GM13977 (cell line): ENCODE data around the gene NSUN3.

Experiments used
- DNase-seq: peaks from one replicate; pipeline ENCODE4 v3.0.0; 2012; ENCODE audit warnings: low spot score
- in situ Hi-C: fragments of 300-500 bp; cut with MboI; formaldehyde crosslinking; loops from one replicate; pipeline ENCODE4 v1.12.0; 2022; ENCODE audit warnings: low sequenced_read_pairs, low pct_unique_long_range_greater_than_20kb, mixed read lengths, inconsistent platforms; ENCODE audit not compliant: unreplicated experiment
- TF ChIP-seq, protein P1 (sequence below): IDR thresholded peaks from 2 replicates; pipeline ENCODE4 v1.5.1; 2012; ENCODE audit warnings: mild to moderate bottlenecking, control low read depth; ENCODE audit not compliant: insufficient read depth; ENCODE audit errors: extremely low read depth, missing control alignments

Gene NSUN3

DNA sequence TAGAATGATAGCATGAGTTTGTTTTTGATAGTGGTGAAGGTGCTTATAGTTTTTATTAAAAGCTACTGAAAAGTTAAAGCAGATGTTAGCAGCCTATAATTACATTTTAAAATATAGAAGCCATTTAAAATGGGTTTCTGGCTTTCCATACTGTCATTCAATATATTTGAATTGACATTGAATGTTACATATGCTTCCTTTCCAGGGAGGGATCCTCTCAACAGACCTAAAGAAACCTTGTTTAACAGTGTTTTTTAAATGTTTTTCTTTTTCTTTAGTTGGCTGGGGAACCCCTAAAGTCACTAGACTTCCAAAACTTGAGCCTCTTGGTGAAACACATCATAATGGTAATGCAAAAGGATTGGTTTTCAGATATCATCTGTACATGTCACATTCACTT lies 12.3 kb upstream of the NSUN3 start:
- TF ChIP-seq, protein P1, sequence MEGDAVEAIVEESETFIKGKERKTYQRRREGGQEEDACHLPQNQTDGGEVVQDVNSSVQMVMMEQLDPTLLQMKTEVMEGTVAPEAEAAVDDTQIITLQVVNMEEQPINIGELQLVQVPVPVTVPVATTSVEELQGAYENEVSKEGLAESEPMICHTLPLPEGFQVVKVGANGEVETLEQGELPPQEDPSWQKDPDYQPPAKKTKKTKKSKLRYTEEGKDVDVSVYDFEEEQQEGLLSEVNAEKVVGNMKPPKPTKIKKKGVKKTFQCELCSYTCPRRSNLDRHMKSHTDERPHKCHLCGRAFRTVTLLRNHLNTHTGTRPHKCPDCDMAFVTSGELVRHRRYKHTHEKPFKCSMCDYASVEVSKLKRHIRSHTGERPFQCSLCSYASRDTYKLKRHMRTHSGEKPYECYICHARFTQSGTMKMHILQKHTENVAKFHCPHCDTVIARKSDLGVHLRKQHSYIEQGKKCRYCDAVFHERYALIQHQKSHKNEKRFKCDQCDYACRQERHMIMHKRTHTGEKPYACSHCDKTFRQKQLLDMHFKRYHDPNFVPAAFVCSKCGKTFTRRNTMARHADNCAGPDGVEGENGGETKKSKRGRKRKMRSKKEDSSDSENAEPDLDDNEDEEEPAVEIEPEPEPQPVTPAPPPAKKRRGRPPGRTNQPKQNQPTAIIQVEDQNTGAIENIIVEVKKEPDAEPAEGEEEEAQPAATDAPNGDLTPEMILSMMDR: no peak
- no peak for DNase-seq
- in situ Hi-C loops: no loop called here

DNA sequence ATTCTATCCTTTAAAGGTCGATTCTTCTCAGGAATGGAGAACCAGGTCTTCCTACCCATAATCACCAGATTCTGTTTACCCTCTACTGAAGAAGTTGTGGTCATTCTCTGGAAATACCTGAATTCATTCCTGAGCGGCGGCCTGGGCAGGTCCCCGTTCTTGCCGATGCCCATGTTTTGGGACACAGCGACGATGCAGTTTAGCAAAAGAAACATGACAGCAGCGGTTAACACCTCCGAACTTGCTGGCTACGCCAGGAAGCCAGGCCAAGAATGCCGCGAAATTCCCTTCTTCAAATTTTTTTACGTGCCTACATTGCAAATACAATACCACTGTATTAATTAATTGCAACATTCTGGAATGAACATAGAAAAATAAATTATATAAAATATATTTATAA lies 1.6 kb upstream of the NSUN3 start:
- DNase-seq: no peak
- TF ChIP-seq, protein P1: no peak
- in situ Hi-C loops: no loop called here

DNA sequence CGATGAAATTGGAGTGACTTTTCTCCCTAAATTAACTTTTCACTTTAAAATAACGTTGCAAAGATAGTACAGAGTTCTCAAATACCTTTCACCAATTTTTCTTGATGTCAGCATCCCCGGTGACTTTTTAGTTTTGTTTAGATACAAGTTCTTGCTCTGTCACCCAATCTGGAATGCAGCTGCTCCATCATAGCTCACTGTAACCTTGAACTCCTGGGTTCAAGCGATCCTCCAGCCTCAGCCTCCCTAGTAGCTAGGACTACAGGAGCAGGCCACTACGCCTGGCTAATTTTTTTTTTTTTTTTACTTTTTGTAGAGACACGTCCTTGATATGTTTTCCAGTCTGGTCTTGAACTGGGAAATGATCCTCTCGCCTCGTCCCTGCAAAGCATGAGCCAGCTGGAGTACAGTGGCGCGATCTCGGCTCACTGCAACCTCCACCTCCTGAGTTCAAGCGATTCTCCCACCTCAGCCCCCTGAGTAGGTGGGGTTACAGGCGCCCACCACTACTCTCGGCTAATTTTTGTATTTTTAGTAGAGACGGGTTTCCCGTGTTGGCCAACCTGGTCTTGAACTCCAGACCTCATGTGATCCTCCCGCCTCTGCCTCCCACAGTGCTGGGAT lies 747 bp downstream of the NSUN3 start:
- TF ChIP-seq, protein P1: no peak
- DNase-seq: no peak
- in situ Hi-C loops: no loop called here

DNA sequence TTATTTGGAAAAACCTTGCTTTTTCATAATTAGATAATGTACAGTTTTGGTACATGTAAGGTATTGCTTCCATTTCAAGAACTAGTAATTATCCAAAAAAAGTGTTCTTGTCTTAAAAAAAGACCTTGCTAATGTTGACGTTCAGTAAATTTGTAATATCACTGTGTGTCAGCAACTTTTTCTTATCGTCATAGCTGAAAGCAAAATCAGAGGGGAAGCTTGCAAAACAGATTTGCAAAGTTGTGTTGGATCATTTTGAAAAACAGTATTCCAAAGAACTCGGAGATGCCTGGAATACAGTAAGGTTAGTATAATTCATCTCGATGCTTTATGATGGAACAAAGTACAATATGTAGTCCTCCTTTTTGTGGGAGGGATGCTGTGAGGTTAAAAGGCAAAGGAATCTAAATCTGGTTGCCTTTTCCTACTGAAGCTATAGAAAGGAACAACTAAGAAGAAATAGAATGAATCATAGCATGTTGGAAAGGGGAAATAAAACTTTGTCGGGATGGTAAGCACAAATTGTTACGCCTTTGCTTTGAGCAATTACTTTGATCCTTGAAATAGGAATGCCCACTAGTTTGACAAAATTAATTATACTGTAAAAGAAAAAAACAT lies 1.5 kb downstream of the NSUN3 start:
- TF ChIP-seq, protein P1: no peak
- no peak for DNase-seq
- in situ Hi-C loops: no loop called here

DNA sequence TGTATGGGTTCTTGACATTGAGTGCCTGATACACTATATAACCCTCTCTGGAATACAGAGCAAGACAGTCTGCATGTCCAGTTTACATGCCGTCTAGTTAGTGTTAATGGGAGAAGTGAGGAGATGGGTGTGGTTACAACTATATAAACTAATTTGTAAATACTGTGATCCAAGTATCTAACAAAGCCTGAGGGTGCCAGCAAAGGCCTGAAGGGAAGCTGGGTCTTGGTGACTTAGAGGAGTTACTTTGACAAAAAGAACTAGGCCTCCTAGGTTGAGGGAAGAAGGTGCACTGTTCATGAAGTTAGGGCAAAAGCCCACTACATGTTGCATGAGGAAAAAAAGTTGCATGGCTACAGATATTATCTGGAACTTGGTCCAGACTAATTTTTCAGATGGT lies 2.3 kb downstream of the NSUN3 start:
- in situ Hi-C loops: no loop called here
- no peak for DNase-seq
- TF ChIP-seq, protein P1: no peak

DNA sequence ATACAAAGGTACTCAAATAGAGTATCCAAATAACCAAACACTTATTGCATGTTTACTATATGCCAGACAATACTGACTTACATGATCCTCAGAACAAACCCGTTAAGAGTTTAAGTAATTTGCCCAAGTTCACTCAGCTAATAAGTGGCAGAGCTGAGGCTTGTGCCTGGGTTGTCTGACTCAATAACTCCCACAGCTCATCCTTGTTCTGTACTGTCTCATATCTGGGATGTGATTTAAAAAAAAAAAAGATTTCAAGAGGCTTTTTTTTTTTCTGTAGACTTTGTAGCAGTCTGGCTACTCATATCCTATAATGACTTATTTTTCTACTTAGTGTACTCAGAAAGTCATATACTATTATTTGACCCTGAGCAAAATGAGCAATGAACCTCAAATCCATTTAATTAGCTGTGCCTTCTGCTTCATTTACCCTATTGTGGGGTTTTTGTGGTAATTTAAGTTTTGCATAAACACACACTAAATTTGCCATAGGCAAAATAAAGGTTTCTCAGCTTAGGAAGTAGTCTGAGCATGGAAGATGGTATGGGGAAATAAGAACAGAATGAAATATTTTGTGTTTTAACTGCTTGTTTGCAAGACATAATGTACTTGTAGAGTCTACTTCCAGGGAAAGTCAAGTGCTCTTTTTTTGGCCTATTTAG lies 3.1 kb downstream of the NSUN3 start:
- DNase-seq: no peak
- in situ Hi-C loops: no loop called here
- TF ChIP-seq, protein P1: no peak
